ENCODE measurements around the gene ZDHHC15. TPM values are rescaled to one million over a fixed set of nuclear protein-coding genes. Genes with fewer than 3 reads are reported as not detected.
"Not testable (repeated sequence)": the region's sequence is repeated elsewhere in the genome, so short reads cannot be mapped to it uniquely, and the experiment has no call there.

ZDHHC15 gene
- total RNA-seq, 1 experiment from 2014 or later = not detected

- no peaks in the 10 kb centered on the region for H3K4me1 ChIP-seq (ENCODE audit: insufficient read depth, low read length, poor library complexity, severe bottlenecking)
- intact Hi-C loops (cut with micrococcal nuclease; ENCODE audit: unreplicated experiment) = no loop called here
- H3K9me3 ChIP-seq (ENCODE audit: low read depth, low read length, poor library complexity, severe bottlenecking) = no peaks in the 10 kb centered on the region
- no peaks in the 10 kb centered on the region for H3K36me3 ChIP-seq (ENCODE audit: insufficient read depth, low read length, poor library complexity, severe bottlenecking)
- no peaks in the 10 kb centered on the region for H3K27me3 ChIP-seq (replicated peaks; ENCODE audit: insufficient read depth, low read depth, low read length, poor library complexity)
- POLR2A ChIA-PET (ENCODE audit: low non-redundant PET) = no interaction called here
- no peak for DNase-seq (ENCODE audit: low spot score)
- no TSS peak for BruUV-seq (replicated peaks)
- CTCF ChIA-PET = no interaction called here
- TF ChIP-seq EZH2 (IDR thresholded peaks at IDR 0.05; ENCODE audit: borderline replicate concordance, low read depth, low read length, poor library complexity, severe bottlenecking) (no peak), CTCF (conservative IDR thresholded peaks at IDR 0.05; ENCODE audit: low read depth, low read length) (no peak)
- H3K4me3 ChIP-seq (ENCODE audit: low read depth, low read length, poor library complexity, severe bottlenecking) = no peak overlapping the region
- H3K27ac ChIP-seq (ENCODE audit: low read depth, low read length, poor library complexity, severe bottlenecking) = no peak overlapping the region
Observed at GRCh38 chrX:75421688-75422230, 101.1 kb downstream of the ZDHHC15 start.

DNA sequence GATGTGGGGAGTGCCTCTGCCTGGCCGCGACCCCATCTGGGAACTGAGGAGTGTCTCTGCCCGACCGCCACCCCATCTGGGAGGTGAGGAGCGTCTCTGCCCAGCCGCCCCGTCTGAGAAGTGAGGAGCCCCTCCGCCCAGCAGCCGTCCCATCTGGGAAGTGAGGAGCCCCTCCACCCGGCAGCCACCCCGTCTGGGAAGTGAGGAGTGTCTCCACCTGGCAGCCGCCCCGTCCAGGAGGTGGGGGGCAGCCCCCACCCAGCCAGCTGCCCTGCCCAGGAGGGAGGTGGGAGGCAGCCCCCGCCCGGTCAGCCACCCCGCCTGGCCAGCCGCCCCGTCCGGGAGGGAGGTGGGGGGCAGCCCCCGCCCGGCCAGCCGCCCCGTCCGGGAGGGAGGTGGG is 115.7 kb downstream of the ZDHHC15 start:
- DNase-seq (ENCODE audit: low spot score); POLR2A ChIA-PET (ENCODE audit: low non-redundant PET); CTCF ChIA-PET; BruUV-seq (replicated peaks); H3K27me3 ChIP-seq (replicated peaks; ENCODE audit: insufficient read depth, low read depth, low read length, poor library complexity); H3K27ac ChIP-seq (ENCODE audit: low read depth, low read length, poor library complexity, severe bottlenecking); H3K4me3 ChIP-seq (ENCODE audit: low read depth, low read length, poor library complexity, severe bottlenecking); H3K36me3 ChIP-seq (ENCODE audit: insufficient read depth, low read length, poor library complexity, severe bottlenecking); intact Hi-C loops (cut with micrococcal nuclease; ENCODE audit: unreplicated experiment); H3K4me1 ChIP-seq (ENCODE audit: insufficient read depth, low read length, poor library complexity, severe bottlenecking): not testable (repeated sequence)
- H3K9me3 ChIP-seq (ENCODE audit: low read depth, low read length, poor library complexity, severe bottlenecking) = peaks cover 12% of the 10 kb centered on the region

DNA sequence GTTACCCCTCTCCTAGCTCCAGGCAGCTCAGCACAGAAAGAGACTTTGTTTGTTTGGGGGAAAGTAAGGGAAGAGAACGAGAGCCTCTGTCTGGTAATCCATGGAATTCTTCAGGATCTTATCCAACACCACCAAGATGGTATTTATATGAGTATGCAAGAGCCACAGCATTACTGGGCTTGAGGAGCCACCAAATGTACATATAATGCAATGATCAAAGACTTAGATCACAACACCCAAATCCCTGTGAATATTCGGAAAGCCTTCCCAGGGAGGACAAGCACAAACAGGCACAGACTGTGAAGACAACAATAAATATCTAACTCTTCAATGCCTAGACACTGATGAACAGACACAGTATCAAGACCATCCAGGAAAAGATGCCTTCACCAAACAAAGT is 132.4 kb downstream of the ZDHHC15 start:
- Histone ChIP-seq H3K36me3 (ENCODE audit: insufficient read depth, low read length, poor library complexity, severe bottlenecking) (no peaks in the 10 kb centered on the region), H3K27me3 (replicated peaks; ENCODE audit: insufficient read depth, low read depth, low read length, poor library complexity) (no peaks in the 10 kb centered on the region), H3K9me3 (ENCODE audit: low read depth, low read length, poor library complexity, severe bottlenecking) (peaks cover 5% of the 10 kb centered on the region), H3K27ac (ENCODE audit: low read depth, low read length, poor library complexity, severe bottlenecking) (no peak overlapping the region), H3K4me1 (ENCODE audit: insufficient read depth, low read length, poor library complexity, severe bottlenecking) (no peaks in the 10 kb centered on the region), H3K4me3 (ENCODE audit: low read depth, low read length, poor library complexity, severe bottlenecking) (no peak overlapping the region)
- ChIA-PET POLR2A (ENCODE audit: low non-redundant PET) (no interaction called here), CTCF (no interaction called here)
- DNase-seq (ENCODE audit: low spot score) = no peak
- BruUV-seq (replicated peaks) = no TSS peak
- TF ChIP-seq CTCF (conservative IDR thresholded peaks at IDR 0.05; ENCODE audit: low read depth, low read length) (no peak), EZH2 (IDR thresholded peaks at IDR 0.05; ENCODE audit: borderline replicate concordance, low read depth, low read length, poor library complexity, severe bottlenecking) (no peak)
- intact Hi-C loops (cut with micrococcal nuclease; ENCODE audit: unreplicated experiment) = no loop called here

GRCh38 chrX:75369721-75370120 is 153.1 kb downstream of the ZDHHC15 start:
- POLR2A ChIA-PET (ENCODE audit: low non-redundant PET) = no interaction called here
- TF ChIP-seq EZH2 (IDR thresholded peaks at IDR 0.05; ENCODE audit: borderline replicate concordance, low read depth, low read length, poor library complexity, severe bottlenecking) (no peak), CTCF (conservative IDR thresholded peaks at IDR 0.05; ENCODE audit: low read depth, low read length) (no peak)

More at GRCh38 chrX:75369721-75370120, 153.1 kb downstream of the ZDHHC15 start:
- no peak overlapping the region for H3K27ac ChIP-seq (ENCODE audit: low read depth, low read length, poor library complexity, severe bottlenecking)
- DNase-seq (ENCODE audit: low spot score) = no peak
- no peaks in the 10 kb centered on the region for H3K36me3 ChIP-seq (ENCODE audit: insufficient read depth, low read length, poor library complexity, severe bottlenecking)
- BruUV-seq (replicated peaks) = no TSS peak
- intact Hi-C loops (cut with micrococcal nuclease; ENCODE audit: unreplicated experiment) = no loop called here
- H3K9me3 ChIP-seq (ENCODE audit: low read depth, low read length, poor library complexity, severe bottlenecking) = peaks cover 3% of the 10 kb centered on the region
- H3K4me3 ChIP-seq (ENCODE audit: low read depth, low read length, poor library complexity, severe bottlenecking) = no peak overlapping the region
- H3K4me1 ChIP-seq (ENCODE audit: insufficient read depth, low read length, poor library complexity, severe bottlenecking) = no peaks in the 10 kb centered on the region
- no peaks in the 10 kb centered on the region for H3K27me3 ChIP-seq (replicated peaks; ENCODE audit: insufficient read depth, low read depth, low read length, poor library complexity)
- CTCF ChIA-PET = no interaction called here

All from A673 (cell line).